Activated B cell treated with CpG ODN at 0.5 μM for 24 hours (primary cell): ENCODE measurements around the gene LRP8. TPM values are rescaled to one million over a fixed set of nuclear protein-coding genes. Genes with fewer than 3 reads are reported as not detected.

Source experiments
- ATAC-seq: fragments of 200-7000 bp; cut with Tn5 transposase; one replicate; pipeline ENCODE4 v1.10.0; 2021; ENCODE audit warnings: low read depth, mild to moderate bottlenecking, moderate library complexity
- CTCF ChIA-PET: fragments of 350-600 bp; sonication (Branson Sonifier 250); formaldehyde crosslinking; loops from one replicate; lab custom pipeline; 2021; ENCODE audit warnings: antibody characterized with exemption; lab: Charles Lee
- POLR2A ChIA-PET: fragments of 350-600 bp; sonication (Branson Sonifier 250); formaldehyde crosslinking; loops from one replicate; lab custom pipeline; 2021; ENCODE audit warnings: antibody characterized with exemption; lab: Charles Lee
- DNase-seq: peaks from one replicate; pipeline ENCODE4 v3.0.0; 2022
- H3K27ac Mint-ChIP-seq: one replicate; pipeline ENCODE4 v1.8.0; 2020; ENCODE audit warnings: mixed read lengths
- H3K27me3 Mint-ChIP-seq: one replicate; pipeline ENCODE4 v1.8.0; 2021; ENCODE audit warnings: mixed read lengths
- H3K36me3 Mint-ChIP-seq: one replicate; pipeline ENCODE4 v1.8.0; 2021; ENCODE audit warnings: low read depth, mixed read lengths
- H3K4me1 Mint-ChIP-seq: one replicate; pipeline ENCODE4 v1.8.0; 2021; ENCODE audit warnings: mixed read lengths
- H3K4me3 Mint-ChIP-seq: one replicate; pipeline ENCODE4 v1.8.0; 2020; ENCODE audit warnings: mild to moderate bottlenecking, mixed read lengths
- H3K9me3 Mint-ChIP-seq: one replicate; pipeline ENCODE4 v1.8.0; 2020; ENCODE audit warnings: mixed read lengths
- CTCF ChIP-seq: fragments of 200-600 bp; IDR thresholded peaks from one replicate; pipeline ENCODE4 v1.8.0; 2022; ENCODE audit warnings: antibody characterized with exemption, mild to moderate bottlenecking
- intact Hi-C: fragments of 100-400 bp; cut with micrococcal nuclease; formaldehyde crosslinking; loops from one replicate; pipeline ENCODE4 v1.15.1; 2024
- total RNA-seq: library from RNA; stranded (reverse); gene quantifications from 2 replicates; pipeline ENCODE4 v1.2.3, GENCODE V29; 2022

The LRP8 gene
- total RNA-seq, 1 donor from 2014 or later = 40.6 TPM

GRCh38 chr1:53273526-53273925, 54.3 kb downstream of the LRP8 start:
- ATAC-seq (no peak), DNase-seq (no peak)
- H3K4me3 Mint-ChIP-seq = no peak overlapping the region
- CTCF ChIA-PET = interaction anchor here (8.5 kb wide), 1 partner anchor 118 kb away, joined by 214 read pairs; no protein-coding TSS in a partner anchor
- H3K9me3 Mint-ChIP-seq = no peaks in the 10 kb centered on the region
- POLR2A ChIA-PET = no interaction called here
- no peak for TF ChIP-seq CTCF
- intact Hi-C loops = no loop called here
- H3K27me3 Mint-ChIP-seq = no peaks in the 10 kb centered on the region
- no peak overlapping the region for H3K27ac Mint-ChIP-seq
- H3K36me3 Mint-ChIP-seq = peaks cover 9% of the 10 kb centered on the region
- H3K4me1 Mint-ChIP-seq = peaks cover 10% of the 10 kb centered on the region

- no peaks in the 10 kb centered on the region for H3K9me3 Mint-ChIP-seq
- DNase-seq (no peak), ATAC-seq (no peak)
- peaks cover 11% of the 10 kb centered on the region for H3K36me3 Mint-ChIP-seq
- no peaks in the 10 kb centered on the region for H3K27me3 Mint-ChIP-seq
- intact Hi-C loops = no loop called here
- POLR2A ChIA-PET = no interaction called here
- peaks cover 10% of the 10 kb centered on the region for H3K4me1 Mint-ChIP-seq
- H3K27ac Mint-ChIP-seq = no peak overlapping the region
- CTCF ChIA-PET = interaction anchor here (1.3 to 1.4 kb wide), 2 partner anchors 9 to 121 kb away, joined by 3 to 4 read pairs; no protein-coding TSS in a partner anchor
- no peak overlapping the region for H3K4me3 Mint-ChIP-seq
- no peak for TF ChIP-seq CTCF
Observed at GRCh38 chr1:53272349-53272748, 55.5 kb downstream of the LRP8 start.

- CTCF ChIA-PET = interaction anchor here (1.3 to 1.4 kb wide), 2 partner anchors 9 to 122 kb away, joined by 3 to 4 read pairs; no protein-coding TSS in a partner anchor
- no peaks in the 10 kb centered on the region for H3K27me3 Mint-ChIP-seq
- ATAC-seq (no peak), DNase-seq (no peak)
- H3K4me1 Mint-ChIP-seq = peaks cover 10% of the 10 kb centered on the region
- peaks cover 11% of the 10 kb centered on the region for H3K36me3 Mint-ChIP-seq
- TF ChIP-seq CTCF = no peak
- intact Hi-C loops = no loop called here
- no peak overlapping the region for H3K4me3 Mint-ChIP-seq
- POLR2A ChIA-PET = no interaction called here
- H3K9me3 Mint-ChIP-seq = no peaks in the 10 kb centered on the region
- no peak overlapping the region for H3K27ac Mint-ChIP-seq
Observed at GRCh38 chr1:53271446-53272090, 56.3 kb downstream of the LRP8 start.

- DNase-seq (no peak), ATAC-seq (no peak)
- no peaks in the 10 kb centered on the region for H3K27me3 Mint-ChIP-seq
- peaks cover 13% of the 10 kb centered on the region for H3K36me3 Mint-ChIP-seq
- H3K4me3 Mint-ChIP-seq = no peak overlapping the region
- intact Hi-C loops = no loop called here
- H3K4me1 Mint-ChIP-seq = peaks cover 10% of the 10 kb centered on the region
- H3K27ac Mint-ChIP-seq = peak overlapping the region; percentile 60
- H3K9me3 Mint-ChIP-seq = no peaks in the 10 kb centered on the region
- CTCF ChIA-PET = interaction anchor here (0.9 to 1.3 kb wide), 2 partner anchors 122 to 123 kb away, joined by 4 to 6 read pairs; no protein-coding TSS in a partner anchor
- POLR2A ChIA-PET = no interaction called here
- no peak for TF ChIP-seq CTCF
Observed at GRCh38 chr1:53270873-53271272, 57.0 kb downstream of the LRP8 start.

GRCh38 chr1:53270107-53270506, 57.8 kb downstream of the LRP8 start:
- Mint-ChIP-seq H3K27me3 (no peaks in the 10 kb centered on the region), H3K4me3 (no peak overlapping the region), H3K4me1 (peaks cover 10% of the 10 kb centered on the region), H3K9me3 (no peaks in the 10 kb centered on the region), H3K36me3 (peaks cover 20% of the 10 kb centered on the region), H3K27ac (peak overlapping the region; percentile 60)
- DNase-seq (no peak), ATAC-seq (peak; percentile 86)
- intact Hi-C loops = no loop called here
- CTCF ChIA-PET = interaction anchor here (0.9 kb wide), 1 partner anchor 123 kb away, joined by 6 read pairs; no protein-coding TSS in a partner anchor
- POLR2A ChIA-PET = no interaction called here
- no peak for TF ChIP-seq CTCF
